ENCODE measurements around the gene KY. TPM values are rescaled to one million over a fixed set of nuclear protein-coding genes. Genes with fewer than 3 reads are reported as not detected.

The KY gene
- total and polyA plus RNA-seq, 2 of the 13 experiments (the other 11 are each of a cell fraction or from before 2014, with no cell fraction given), result not detected

- Histone ChIP-seq H3K27ac (ENCODE audit: extremely low read length, insufficient read depth, low read length) (no peak overlapping the region), H4K20me1 (ENCODE audit: insufficient read depth, low read length) (no peaks in the 10 kb centered on the region), H3K9me3 (ENCODE audit: low read length) (no peaks in the 10 kb centered on the region), H3K36me3 (replicated peaks in 1 of 2; ENCODE audit: control insufficient read depth in 1 of 2, insufficient read depth in 2 of 2, low read length in 2 of 2) (no peaks in the 10 kb centered on the region), H3K4me1 (ENCODE audit: insufficient read depth, low read length) (peaks cover 8% of the 10 kb centered on the region), H2AFZ (ENCODE audit: low read length) (no peak overlapping the region), H3K4me2 (ENCODE audit: low read depth, low read length) (no peak overlapping the region), H3K9ac (ENCODE audit: insufficient read depth, low read depth, low read length) (no peak overlapping the region), H3K4me3 (replicated peaks in 1 of 3; ENCODE audit: insufficient read depth in 1 of 3, low read depth in 2 of 3, low read length in 3 of 3) (no peak overlapping the region), H3K27me3 (ENCODE audit: control insufficient read depth in 1 of 2, insufficient read depth in 2 of 2, low read length in 2 of 2) (peaks cover 0 to 4% of the 10 kb centered on the region in 2 experiments; a peak in 2 of 5 replicates), H3K79me2 (ENCODE audit: insufficient read depth, low read length) (no peaks in the 10 kb centered on the region)
- no peak for ATAC-seq
- ChIA-PET CTCF (ENCODE audit: low intra/inter-chr PET ratio, low total read pairs) (no interaction called here), POLR2A (no interaction called here)
- WGBS (ENCODE audit: low lambda C conversion rate), result 89% methylated on average over 3 of the region's 8 CpGs
- FAIRE-seq, result no peak
- in situ Hi-C loops (cut with HindIII; ENCODE audit: extremely low pct_ligation_motif_present, low pct_unique_long_range_greater_than_20kb) (loop anchor here (5.0 kb wide), 1 partner anchor 41 kb away; no protein-coding TSS in a partner anchor), intact Hi-C loops (cut with micrococcal nuclease; ENCODE audit: unreplicated experiment) (no loop called here)
- TF ChIP-seq CSRNP1 (CRISPR knock-in tag; IDR thresholded peaks at IDR 0.05) (no peak), ZNF552 (CRISPR knock-in tag; IDR thresholded peaks at IDR 0.05; ENCODE audit: borderline replicate concordance) (no peak), PLSCR1 (CRISPR knock-in tag; IDR thresholded peaks at IDR 0.05; ENCODE audit: borderline replicate concordance) (no peak), HIC2 (CRISPR knock-in tag; IDR thresholded peaks at IDR 0.05; ENCODE audit: low read depth) (no peak), RFXANK (CRISPR knock-in tag; IDR thresholded peaks at IDR 0.05) (no peak), ZNF75D (CRISPR knock-in tag; IDR thresholded peaks at IDR 0.05; ENCODE audit: borderline replicate concordance) (no peak), KLF13 (CRISPR knock-in tag; IDR thresholded peaks at IDR 0.05) (no peak), BCLAF1 (IDR thresholded peaks at IDR 0.05) (no peak), PRDM15 (CRISPR knock-in tag; IDR thresholded peaks at IDR 0.05) (no peak), ZNF572 (CRISPR knock-in tag; IDR thresholded peaks at IDR 0.05) (no peak), ZNF468 (CRISPR knock-in tag; IDR thresholded peaks at IDR 0.05) (no peak), ZFP82 (CRISPR knock-in tag; IDR thresholded peaks at IDR 0.05; ENCODE audit: borderline replicate concordance) (no peak)
- BruUV-seq (replicated peaks), result no TSS peak
- no peak for DNase-seq (ENCODE audit: low spot score)
Observed at GRCh38 chr3:134643150-134643675, 7.6 kb downstream of the KY start.
